Neuron (in vitro differentiated cells): ENCODE measurements around the gene KLF7.
A peak's percentile ranks its signal among the peaks of the same experiment; 100 is the strongest.

Source experiments
- H2AFZ ChIP-seq: one replicate; pipeline ENCODE4 v1.6.1; 2013; ENCODE audit warnings: low read depth, mild to moderate bottlenecking, inconsistent platforms, low read length, moderate library complexity
- H3K27me3 ChIP-seq: one replicate; pipeline ENCODE4 v1.6.1; 2013; ENCODE audit warnings: low read length; ENCODE audit not compliant: insufficient read depth
- H3K36me3 ChIP-seq: one replicate; pipeline ENCODE4 v1.6.1; 2013; ENCODE audit warnings: low read length; ENCODE audit not compliant: insufficient read depth
- H3K4me1 ChIP-seq: one replicate; pipeline ENCODE4 v1.6.1; 2013; ENCODE audit warnings: low read length; ENCODE audit not compliant: insufficient read depth
- H3K4me3 ChIP-seq: 2 replicates; pipeline ENCODE4 v1.5.1; 2013; ENCODE audit warnings: mild to moderate bottlenecking, low read length, moderate library complexity
- H3K9me3 ChIP-seq: one replicate; pipeline ENCODE4 v1.6.1; 2013; ENCODE audit warnings: low read length

KLF7 gene

GRCh38 chr2:207151048-207151447, 14.7 kb downstream of the KLF7 start:
- no peaks in the 10 kb centered on the region for H3K27me3 ChIP-seq
- peaks cover 43% of the 10 kb centered on the region for H3K4me1 ChIP-seq
- no peak overlapping the region for H2AFZ ChIP-seq
- H3K36me3 ChIP-seq, result peaks cover 4% of the 10 kb centered on the region
- no peak overlapping the region for H3K4me3 ChIP-seq
- H3K9me3 ChIP-seq, result no peaks in the 10 kb centered on the region

GRCh38 chr2:207150284-207150683, 15.5 kb downstream of the KLF7 start:
- H3K27me3 ChIP-seq, result no peaks in the 10 kb centered on the region
- H3K4me1 ChIP-seq, result peaks cover 43% of the 10 kb centered on the region
- no peak overlapping the region for H3K4me3 ChIP-seq

GRCh38 chr2:207149249-207150213, 16.2 kb downstream of the KLF7 start:
- Histone ChIP-seq H3K4me3 (no peak overlapping the region), H3K27me3 (no peaks in the 10 kb centered on the region), H3K36me3 (peaks cover 4% of the 10 kb centered on the region), H3K4me1 (peaks cover 47% of the 10 kb centered on the region), H2AFZ (no peak overlapping the region), H3K9me3 (no peaks in the 10 kb centered on the region)

More at GRCh38 chr2:207150284-207150683, 15.5 kb downstream of the KLF7 start:
- Histone ChIP-seq H3K9me3 (no peaks in the 10 kb centered on the region), H3K36me3 (peaks cover 4% of the 10 kb centered on the region), H2AFZ (no peak overlapping the region)

- Histone ChIP-seq H3K4me1 (peaks cover 48% of the 10 kb centered on the region), H3K27me3 (no peaks in the 10 kb centered on the region), H3K36me3 (peaks cover 4% of the 10 kb centered on the region), H3K4me3 (no peak overlapping the region), H3K9me3 (no peaks in the 10 kb centered on the region), H2AFZ (no peak overlapping the region)
These were observed 17.7 kb downstream of the KLF7 start for GRCh38 chr2:207148020-207148419.

DNA sequence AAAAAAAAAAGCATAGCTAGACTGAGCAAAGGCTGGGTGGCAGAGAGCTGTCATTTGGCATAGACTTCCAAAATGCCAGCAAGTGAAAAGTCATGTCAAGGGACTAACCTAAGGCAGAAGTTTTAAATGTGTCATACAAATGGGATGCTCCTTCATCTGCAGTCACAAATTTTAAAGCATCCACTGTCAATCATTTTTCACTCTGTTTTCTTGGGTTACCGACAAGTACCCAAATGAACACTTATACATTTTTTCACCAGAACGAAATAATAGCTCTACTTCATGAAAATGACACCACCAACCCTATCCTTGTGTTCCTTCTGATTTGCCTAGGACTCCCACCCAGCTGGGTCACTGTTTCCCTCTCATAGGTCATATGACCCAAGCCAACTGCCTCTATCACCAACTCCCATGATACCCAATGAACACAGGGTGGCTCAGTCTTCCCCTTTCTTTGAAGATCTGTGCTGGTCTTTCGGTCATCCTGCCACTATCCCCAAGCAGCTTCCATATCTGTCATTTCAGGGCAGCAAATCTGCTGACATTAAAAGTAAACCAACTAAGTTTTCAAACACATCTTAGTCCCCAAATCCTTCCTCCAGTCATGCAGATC, 21.5 kb downstream of the KLF7 start:
- H3K9me3 ChIP-seq, result no peaks in the 10 kb centered on the region
- no peak overlapping the region for H2AFZ ChIP-seq
- H3K4me3 ChIP-seq, result peak overlapping the region; percentile 20
- peaks cover 24% of the 10 kb centered on the region for H3K4me1 ChIP-seq
- peaks cover 4% of the 10 kb centered on the region for H3K36me3 ChIP-seq
- H3K27me3 ChIP-seq, result no peaks in the 10 kb centered on the region

DNA sequence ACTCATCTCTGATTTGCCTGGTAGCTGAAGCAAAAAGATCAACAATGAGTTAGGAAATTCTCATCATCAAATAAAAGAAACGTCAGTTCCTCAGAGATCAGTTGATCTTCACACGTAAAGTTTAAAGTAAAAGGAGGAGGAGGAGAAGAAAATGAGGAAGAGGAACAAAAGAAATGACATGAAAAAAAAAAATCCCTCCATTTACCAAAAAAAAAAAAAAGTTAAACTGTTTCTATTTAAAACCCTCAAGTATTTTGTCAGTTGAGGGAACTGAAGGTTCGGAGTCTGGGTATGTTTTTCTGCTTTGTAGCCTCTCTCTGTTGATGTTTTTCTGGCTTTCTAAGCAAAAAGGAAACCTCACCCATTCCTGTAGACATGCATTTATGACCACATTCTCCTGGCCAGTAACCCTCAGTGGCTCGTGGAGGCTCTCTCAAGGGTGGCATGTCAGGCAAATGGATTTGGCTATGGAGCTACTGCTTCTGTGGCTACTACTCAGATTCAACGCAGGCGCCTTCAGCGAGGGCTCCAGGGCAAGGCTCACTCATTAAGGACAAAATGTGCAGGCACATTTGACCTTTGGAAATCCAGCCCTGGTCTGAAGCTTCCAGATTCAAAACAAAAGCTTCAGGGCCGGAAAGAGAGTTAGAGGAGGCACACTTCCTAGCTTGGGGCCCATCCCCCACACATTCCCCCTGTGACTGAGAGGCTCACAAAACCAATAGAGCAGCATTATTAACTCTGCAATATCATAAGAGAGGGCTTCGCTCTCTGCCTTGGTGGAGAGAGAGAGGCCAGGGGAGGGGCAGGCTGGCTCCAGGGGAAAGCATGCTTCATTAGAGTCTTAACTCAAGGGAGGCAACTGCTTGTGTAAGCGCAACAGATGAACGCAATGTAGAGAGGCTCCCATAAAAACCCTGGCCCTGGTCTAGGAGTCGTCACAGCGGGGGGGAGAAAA, 22.3 kb downstream of the KLF7 start:
- Histone ChIP-seq H2AFZ (no peak overlapping the region), H3K36me3 (peaks cover 4% of the 10 kb centered on the region), H3K27me3 (no peaks in the 10 kb centered on the region), H3K4me3 (peak overlapping the region; percentile 20), H3K9me3 (no peaks in the 10 kb centered on the region), H3K4me1 (peaks cover 30% of the 10 kb centered on the region)

- Histone ChIP-seq H3K36me3 (peaks cover 4% of the 10 kb centered on the region), H3K27me3 (no peaks in the 10 kb centered on the region), H3K4me1 (peaks cover 40% of the 10 kb centered on the region), H2AFZ (no peak overlapping the region), H3K9me3 (no peaks in the 10 kb centered on the region), H3K4me3 (no peak overlapping the region)
These were observed 23.3 kb downstream of the KLF7 start for GRCh38 chr2:207142461-207142860.

- no peak overlapping the region for H3K4me3 ChIP-seq
- peaks cover 3% of the 10 kb centered on the region for H3K36me3 ChIP-seq
- peaks cover 50% of the 10 kb centered on the region for H3K4me1 ChIP-seq
- H3K27me3 ChIP-seq, result no peaks in the 10 kb centered on the region
- no peak overlapping the region for H2AFZ ChIP-seq
- no peaks in the 10 kb centered on the region for H3K9me3 ChIP-seq
These were observed 24.4 kb downstream of the KLF7 start for GRCh38 chr2:207141386-207141785.

DNA sequence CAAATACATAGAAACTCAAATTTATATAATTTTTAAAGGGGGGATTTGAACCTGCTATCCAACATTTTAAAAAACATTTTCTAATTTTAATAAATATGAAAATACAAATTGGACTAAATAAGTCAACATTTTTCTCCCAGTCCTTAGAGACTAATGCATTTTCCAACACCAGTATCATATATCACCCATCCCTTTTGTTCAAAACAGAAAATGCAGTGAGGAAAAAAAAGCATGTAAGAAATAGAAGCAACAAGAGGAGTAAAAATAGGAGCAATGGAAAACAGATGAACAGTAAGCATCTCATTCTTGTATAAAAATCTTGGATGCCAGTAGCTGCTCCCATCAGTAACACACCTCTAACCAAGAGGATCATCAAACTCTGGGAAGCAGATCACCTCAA, 25.5 kb downstream of the KLF7 start:
- H3K4me1 ChIP-seq, result peaks cover 59% of the 10 kb centered on the region

DNA sequence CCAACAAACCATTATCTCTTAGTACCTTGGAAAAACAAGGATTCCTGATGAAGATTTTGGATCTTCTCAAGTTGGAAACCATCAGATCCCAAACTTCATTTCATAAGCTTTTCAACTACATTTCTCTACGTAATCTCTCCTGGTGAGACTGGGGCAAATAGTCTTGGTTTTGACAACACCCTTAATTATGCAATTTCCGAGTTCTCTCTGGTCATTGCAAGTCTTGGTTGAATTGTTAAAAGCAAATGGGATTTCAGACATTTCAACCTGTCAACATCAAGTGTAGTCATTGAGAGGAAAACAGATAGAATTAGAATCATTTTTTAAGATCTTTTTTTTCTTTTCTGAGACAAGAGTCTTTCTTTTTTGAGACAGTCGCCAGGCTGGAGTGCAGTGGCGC, 26.2 kb downstream of the KLF7 start:
- H2AFZ ChIP-seq, result no peak overlapping the region
- peaks cover 60% of the 10 kb centered on the region for H3K4me1 ChIP-seq
- H3K9me3 ChIP-seq, result no peaks in the 10 kb centered on the region
- H3K4me3 ChIP-seq, result no peak overlapping the region
- no peaks in the 10 kb centered on the region for H3K27me3 ChIP-seq
- H3K36me3 ChIP-seq, result no peaks in the 10 kb centered on the region

More for the DNA sequence above, 25.5 kb downstream of the KLF7 start:
- Histone ChIP-seq H3K27me3 (no peaks in the 10 kb centered on the region), H3K36me3 (no peaks in the 10 kb centered on the region), H3K9me3 (no peaks in the 10 kb centered on the region), H3K4me3 (no peak overlapping the region), H2AFZ (no peak overlapping the region)

DNA sequence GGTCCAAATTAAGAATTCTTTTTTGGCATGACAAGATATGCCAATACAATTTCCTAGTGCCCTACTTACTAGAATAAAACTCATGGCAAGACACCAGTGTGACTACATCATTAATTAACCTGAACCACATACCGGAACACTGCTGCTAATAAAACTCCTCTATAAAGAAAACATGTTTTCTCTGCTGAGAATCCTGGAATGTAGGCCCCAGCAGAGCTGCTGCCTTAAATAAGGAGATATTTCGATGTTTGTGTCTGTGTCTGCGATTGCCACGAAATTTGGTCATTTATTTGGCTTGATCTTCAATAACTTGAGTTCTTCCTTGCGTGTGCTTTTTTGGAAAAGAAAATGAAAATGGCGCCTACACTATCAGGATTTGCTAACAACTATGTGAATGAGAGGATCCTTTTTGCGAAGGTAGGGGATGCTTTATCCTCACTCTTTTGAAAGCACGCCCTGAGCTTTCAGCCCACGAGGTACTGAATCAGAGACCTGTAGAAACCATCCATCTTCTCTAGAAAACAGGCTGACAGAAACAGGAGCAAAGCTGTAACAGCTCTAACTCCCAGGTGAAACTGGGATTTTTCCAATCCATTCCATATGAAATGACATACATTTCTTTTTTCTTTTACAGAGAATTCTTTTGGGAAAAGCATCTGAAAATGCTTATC, 27.0 kb downstream of the KLF7 start:
- no peaks in the 10 kb centered on the region for H3K9me3 ChIP-seq
- H3K4me1 ChIP-seq, result peaks cover 58% of the 10 kb centered on the region
- H3K36me3 ChIP-seq, result no peaks in the 10 kb centered on the region
- no peak overlapping the region for H2AFZ ChIP-seq
- no peak overlapping the region for H3K4me3 ChIP-seq
- H3K27me3 ChIP-seq, result no peaks in the 10 kb centered on the region

GRCh38 chr2:207137596-207138337, 28.0 kb downstream of the KLF7 start:
- H3K9me3 ChIP-seq, result no peaks in the 10 kb centered on the region
- H2AFZ ChIP-seq, result no peak overlapping the region
- H3K27me3 ChIP-seq, result no peaks in the 10 kb centered on the region
- peaks cover 58% of the 10 kb centered on the region for H3K4me1 ChIP-seq
- H3K4me3 ChIP-seq, result no peak overlapping the region
- H3K36me3 ChIP-seq, result no peaks in the 10 kb centered on the region
